Upper lobe of left lung (tissue), 4 donors: ENCODE results near the gene CFAP57.

ENCODE experiments used
- POLR2A ChIP-seq, 4 donors: fragments of 450-650 bp; IDR thresholded peaks; one replicate each; pipeline ENCODE4 v1.5.1; 2016 to 2017; ENCODE audit warnings: antibody characterized with exemption in 4 of 4, mild to moderate bottlenecking in 2 of 4
- POLR2AphosphoS5 ChIP-seq, 2 donors: sonication (generic); formaldehyde crosslinking; IDR thresholded peaks; one replicate each; pipeline ENCODE4 v1.5.1; 2017; ENCODE audit warnings: antibody characterized with exemption in 2 of 2
- TF ChIP-seq, protein P1 (sequence below), 6 experiments: fragments of 450-650 bp in 4 of 6; fragments of 200-600 bp in 2 of 6; sonication (generic) in 2 of 6; IDR thresholded peaks; one replicate each; pipeline ENCODE4 v1.5.1; 2016 to 2019; ENCODE audit warnings: antibody characterized with exemption in 6 of 6

DNA sequence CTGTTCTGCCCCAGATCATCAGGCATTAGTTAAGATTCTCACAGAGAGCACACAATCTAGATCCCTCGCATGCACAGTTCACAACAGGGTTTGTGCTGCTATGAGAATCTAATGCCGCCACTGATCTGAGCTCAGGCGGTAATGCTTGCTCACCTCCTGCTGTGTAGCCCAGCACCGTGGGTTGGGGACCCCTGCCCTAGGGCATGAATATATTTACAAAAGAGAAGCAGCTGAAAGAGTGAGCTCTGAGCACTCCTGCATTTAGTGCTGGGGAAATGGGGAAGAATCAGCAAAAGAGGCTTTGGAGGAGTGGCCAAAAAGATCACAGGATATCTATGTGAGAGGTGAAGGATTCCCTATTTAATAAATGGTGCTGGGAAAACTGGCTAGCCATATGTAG, 5.6 kb downstream of the CFAP57 start:
- TF ChIP-seq, protein P1, sequence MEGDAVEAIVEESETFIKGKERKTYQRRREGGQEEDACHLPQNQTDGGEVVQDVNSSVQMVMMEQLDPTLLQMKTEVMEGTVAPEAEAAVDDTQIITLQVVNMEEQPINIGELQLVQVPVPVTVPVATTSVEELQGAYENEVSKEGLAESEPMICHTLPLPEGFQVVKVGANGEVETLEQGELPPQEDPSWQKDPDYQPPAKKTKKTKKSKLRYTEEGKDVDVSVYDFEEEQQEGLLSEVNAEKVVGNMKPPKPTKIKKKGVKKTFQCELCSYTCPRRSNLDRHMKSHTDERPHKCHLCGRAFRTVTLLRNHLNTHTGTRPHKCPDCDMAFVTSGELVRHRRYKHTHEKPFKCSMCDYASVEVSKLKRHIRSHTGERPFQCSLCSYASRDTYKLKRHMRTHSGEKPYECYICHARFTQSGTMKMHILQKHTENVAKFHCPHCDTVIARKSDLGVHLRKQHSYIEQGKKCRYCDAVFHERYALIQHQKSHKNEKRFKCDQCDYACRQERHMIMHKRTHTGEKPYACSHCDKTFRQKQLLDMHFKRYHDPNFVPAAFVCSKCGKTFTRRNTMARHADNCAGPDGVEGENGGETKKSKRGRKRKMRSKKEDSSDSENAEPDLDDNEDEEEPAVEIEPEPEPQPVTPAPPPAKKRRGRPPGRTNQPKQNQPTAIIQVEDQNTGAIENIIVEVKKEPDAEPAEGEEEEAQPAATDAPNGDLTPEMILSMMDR (IDR thresholded peaks at IDR 0.05) = no peak
- TF ChIP-seq POLR2A (IDR thresholded peaks at IDR 0.05) (no peak), POLR2AphosphoS5 (IDR thresholded peaks at IDR 0.05) (no peak)
